Measurements from ENCODE around the gene IFT88. TPM values are rescaled to one million over a fixed set of nuclear protein-coding genes. Genes with fewer than 3 reads are reported as not detected.

IFT88 gene
- 18.3 TPM for polyA plus RNA-seq (2013, experiment 1 of 4)
- polyA plus RNA-seq (2013, experiment 2 of 4): 17.7 TPM
- 13.6 TPM for polyA plus RNA-seq (2013, experiment 3 of 4)
- 16.0 TPM for polyA plus RNA-seq (2013, experiment 4 of 4)

DNA sequence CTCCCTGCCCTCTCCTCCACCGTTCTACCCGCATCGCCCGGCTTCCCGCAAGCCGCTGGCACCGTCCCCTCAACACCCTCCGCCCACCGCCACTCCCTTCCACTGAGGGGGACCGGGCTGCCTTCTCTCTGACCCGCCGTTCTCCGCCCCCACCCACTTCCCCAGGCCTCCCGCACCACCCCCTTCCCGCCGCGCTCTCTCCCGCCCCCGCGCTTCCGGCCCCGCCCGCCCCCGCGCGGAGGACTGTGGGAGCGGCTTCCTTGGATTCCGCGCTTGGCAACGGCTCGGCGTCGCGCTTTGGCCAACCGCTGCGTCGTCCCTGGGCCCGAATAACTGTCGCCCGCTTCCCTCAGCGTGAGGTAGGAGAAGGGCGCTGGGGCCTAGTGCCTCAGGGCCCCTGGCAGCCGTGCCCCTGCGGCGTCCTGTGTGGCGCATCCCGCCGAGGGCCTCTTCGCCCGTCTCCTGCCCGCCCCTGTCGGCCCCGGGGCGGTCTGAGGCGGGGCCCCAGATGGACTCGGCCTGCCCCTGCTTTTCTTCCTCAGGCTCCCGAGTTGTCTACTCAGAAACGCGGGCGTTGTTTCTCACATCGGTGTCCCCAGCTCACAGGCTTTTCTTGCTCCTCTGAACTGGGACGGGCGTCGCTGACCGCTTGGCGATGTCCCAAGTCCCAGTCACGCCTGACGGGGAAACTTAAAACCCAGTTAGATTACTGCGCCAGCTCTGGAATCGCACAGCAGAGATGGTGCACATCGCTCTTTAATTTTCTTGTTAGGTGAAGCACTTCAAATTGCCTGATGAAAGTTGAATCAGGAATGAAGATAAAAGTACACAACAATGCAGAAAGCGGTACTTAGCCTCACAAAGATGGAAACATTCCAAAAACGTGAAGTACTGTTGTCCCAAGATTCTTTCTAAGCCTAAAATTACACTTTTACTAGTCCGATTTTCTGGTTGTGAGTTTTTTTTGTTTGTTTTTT, at the start of gene IFT88:
Gene IFT88, plus strand, starts transcription at position 260 of the 977 bp plus-strand sequence. CDS start 7,229 bp downstream, outside the sequence.
- Histone ChIP-seq H3K9me3 (ENCODE audit: control insufficient read depth, low read length) (no peaks in the 10 kb centered on the region), H3K4me3 (ENCODE audit: insufficient read depth, low read depth, low read length) (peak within 1 kb of the TSS; percentile 65), H3K36me3 (ENCODE audit: control insufficient read depth, insufficient read depth, low read length) (peaks cover 6% of the 10 kb centered on the region), H3K4me1 (ENCODE audit: control insufficient read depth, insufficient read depth, low read length) (peaks cover 3% of the 10 kb centered on the region), H3K27ac (ENCODE audit: insufficient read depth, low read depth, low read length, poor library complexity, severe bottlenecking) (peak within 1 kb of the TSS; percentile 86), H3K27me3 (ENCODE audit: control insufficient read depth, insufficient read depth, low read length, poor library complexity, severe bottlenecking) (no peaks in the 10 kb centered on the region)
- WGBS, 2 experiments: 3% methylated on average over 71 to 73 of the region's 74 CpGs

DNA sequence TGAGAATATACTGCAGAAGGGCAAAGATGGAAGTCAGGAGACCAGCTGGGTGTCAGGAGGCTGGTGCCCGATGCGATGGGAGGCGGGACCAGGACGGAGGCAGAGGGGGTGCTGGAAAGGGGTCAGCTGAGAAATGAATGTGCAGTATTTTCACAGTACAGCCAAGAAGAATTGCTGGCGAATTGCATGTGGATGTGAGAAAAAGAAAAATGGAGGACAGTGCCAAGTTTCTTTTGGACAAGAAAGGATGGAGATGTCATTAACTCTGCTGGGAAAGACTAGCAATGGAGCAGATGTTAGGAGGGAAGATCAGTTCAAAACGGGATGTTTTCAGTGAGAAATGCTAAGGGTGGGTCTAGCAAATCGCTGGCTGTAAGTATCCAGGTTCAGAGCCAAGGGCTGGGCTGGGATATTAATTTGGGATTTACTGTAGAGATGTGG, 48.3 kb upstream of the IFT88 start:
- Histone ChIP-seq H3K4me1 (ENCODE audit: control insufficient read depth, insufficient read depth, low read length) (no peaks in the 10 kb centered on the region), H3K36me3 (ENCODE audit: control insufficient read depth, insufficient read depth, low read length) (no peaks in the 10 kb centered on the region), H3K4me3 (ENCODE audit: insufficient read depth, low read depth, low read length) (no peak overlapping the region), H3K9me3 (ENCODE audit: control insufficient read depth, low read length) (no peaks in the 10 kb centered on the region), H3K27me3 (ENCODE audit: control insufficient read depth, insufficient read depth, low read length, poor library complexity, severe bottlenecking) (peaks cover 6% of the 10 kb centered on the region), H3K27ac (ENCODE audit: insufficient read depth, low read depth, low read length, poor library complexity, severe bottlenecking) (no peak overlapping the region)
- WGBS, 2 experiments: 90 to 91% methylated on average over 7 of the region's 7 CpGs

- Histone ChIP-seq H3K27me3 (ENCODE audit: control insufficient read depth, insufficient read depth, low read length, poor library complexity, severe bottlenecking) (peaks cover 18% of the 10 kb centered on the region), H3K36me3 (ENCODE audit: control insufficient read depth, insufficient read depth, low read length) (no peaks in the 10 kb centered on the region), H3K27ac (ENCODE audit: insufficient read depth, low read depth, low read length, poor library complexity, severe bottlenecking) (no peak overlapping the region), H3K4me3 (ENCODE audit: insufficient read depth, low read depth, low read length) (no peak overlapping the region), H3K9me3 (ENCODE audit: control insufficient read depth, low read length) (no peaks in the 10 kb centered on the region), H3K4me1 (ENCODE audit: control insufficient read depth, insufficient read depth, low read length) (no peaks in the 10 kb centered on the region)
- 90% methylated on average over 1 of the region's 1 CpG for WGBS, 2 experiments
Observed at GRCh38 chr13:20519875-20520274, 47.1 kb upstream of the IFT88 start.

DNA sequence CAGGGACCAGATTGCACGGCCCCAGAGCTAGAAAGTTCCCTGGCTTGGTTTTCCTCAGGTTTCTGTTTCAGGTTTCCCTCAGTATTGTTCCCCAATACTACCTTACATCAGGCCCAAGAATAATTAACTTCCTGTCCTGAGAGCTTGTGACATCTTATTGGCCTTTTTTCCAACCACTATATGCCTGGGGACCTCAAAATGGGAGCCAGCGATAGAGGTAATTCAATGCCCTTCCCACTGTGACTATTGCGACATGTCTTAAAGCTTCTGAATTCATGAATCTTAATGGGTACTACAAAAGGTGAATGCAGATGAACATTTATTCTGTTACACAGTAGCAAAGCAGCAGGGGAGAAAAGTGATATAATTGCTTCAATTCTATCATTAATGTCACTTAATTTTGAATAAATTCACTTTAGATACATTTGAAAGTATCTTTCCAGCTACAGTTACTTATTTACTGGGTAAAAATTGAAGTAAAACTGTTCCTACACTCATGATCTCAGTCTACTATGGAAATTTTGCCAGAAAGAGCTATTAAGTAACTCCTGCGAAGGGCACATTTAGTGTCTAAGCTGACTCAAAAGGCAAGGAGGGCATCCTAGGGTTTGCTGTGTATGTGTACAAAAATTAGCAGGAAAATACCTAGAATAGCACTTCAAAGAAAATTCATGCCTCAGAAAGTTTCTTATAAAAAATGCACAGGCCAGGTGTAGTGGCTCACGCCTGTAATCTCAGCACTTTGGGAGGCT, 45.4 kb upstream of the IFT88 start:
- Histone ChIP-seq H3K9me3 (ENCODE audit: control insufficient read depth, low read length) (no peaks in the 10 kb centered on the region), H3K27ac (ENCODE audit: insufficient read depth, low read depth, low read length, poor library complexity, severe bottlenecking) (no peak overlapping the region), H3K4me1 (ENCODE audit: control insufficient read depth, insufficient read depth, low read length) (peaks cover 6% of the 10 kb centered on the region), H3K27me3 (ENCODE audit: control insufficient read depth, insufficient read depth, low read length, poor library complexity, severe bottlenecking) (peaks cover 35% of the 10 kb centered on the region), H3K36me3 (ENCODE audit: control insufficient read depth, insufficient read depth, low read length) (no peaks in the 10 kb centered on the region), H3K4me3 (ENCODE audit: insufficient read depth, low read depth, low read length) (no peak overlapping the region)
- WGBS, 2 experiments: 91 to 92% methylated on average over 5 of the region's 5 CpGs

DNA sequence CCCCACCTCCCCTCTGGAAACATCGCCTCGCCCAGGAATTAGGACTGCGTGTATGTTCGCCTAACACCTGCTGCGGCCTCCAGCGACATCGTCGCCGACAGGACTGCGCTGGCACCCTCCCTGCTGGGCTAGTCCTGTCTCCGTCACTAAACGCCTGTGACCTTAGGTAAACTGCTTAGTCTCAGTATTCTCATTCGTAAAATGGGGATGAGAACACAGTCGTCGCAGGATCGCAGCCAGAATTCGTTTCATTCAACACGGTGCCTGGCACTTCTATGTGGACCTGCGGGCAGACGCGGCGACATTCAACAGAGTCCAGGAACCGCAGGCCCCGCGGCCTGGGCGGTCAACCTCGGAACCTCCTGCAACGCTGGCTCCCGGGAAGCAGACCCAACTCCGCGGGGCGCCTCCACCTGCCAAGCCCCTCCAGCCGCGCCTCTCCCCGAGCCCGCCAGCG, 41.8 kb upstream of the IFT88 start:
- Histone ChIP-seq H3K27ac (ENCODE audit: insufficient read depth, low read depth, low read length, poor library complexity, severe bottlenecking) (no peak overlapping the region), H3K4me3 (ENCODE audit: insufficient read depth, low read depth, low read length) (peak overlapping the region; percentile 53), H3K27me3 (ENCODE audit: control insufficient read depth, insufficient read depth, low read length, poor library complexity, severe bottlenecking) (peaks cover 61% of the 10 kb centered on the region), H3K36me3 (ENCODE audit: control insufficient read depth, insufficient read depth, low read length) (no peaks in the 10 kb centered on the region), H3K4me1 (ENCODE audit: control insufficient read depth, insufficient read depth, low read length) (peaks cover 6% of the 10 kb centered on the region), H3K9me3 (ENCODE audit: control insufficient read depth, low read length) (no peaks in the 10 kb centered on the region)
- WGBS, 2 experiments: 1 to 2% methylated on average over 37 of the region's 37 CpGs

- no peak within 1 kb of the TSS for H3K27ac ChIP-seq (ENCODE audit: insufficient read depth, low read depth, low read length, poor library complexity, severe bottlenecking)
- H3K27me3 ChIP-seq (ENCODE audit: control insufficient read depth, insufficient read depth, low read length, poor library complexity, severe bottlenecking): peaks cover 61% of the 10 kb centered on the region
- H3K36me3 ChIP-seq (ENCODE audit: control insufficient read depth, insufficient read depth, low read length): no peaks in the 10 kb centered on the region
- H3K4me1 ChIP-seq (ENCODE audit: control insufficient read depth, insufficient read depth, low read length): peaks cover 6% of the 10 kb centered on the region
- no peaks in the 10 kb centered on the region for H3K9me3 ChIP-seq (ENCODE audit: control insufficient read depth, low read length)
- 2% methylated on average over 89 of the region's 89 CpGs for WGBS, 2 experiments
- peak within 1 kb of the TSS; percentile 53 for H3K4me3 ChIP-seq (ENCODE audit: insufficient read depth, low read depth, low read length)
Observed at GRCh38 chr13:20525601-20526544, 41.1 kb upstream of the IFT88 start, which contains the start of gene CRYL1. CRYL1 (minus strand) TSS chr13:20525857; CDS start chr13:20525794, 63 bp downstream.

DNA sequence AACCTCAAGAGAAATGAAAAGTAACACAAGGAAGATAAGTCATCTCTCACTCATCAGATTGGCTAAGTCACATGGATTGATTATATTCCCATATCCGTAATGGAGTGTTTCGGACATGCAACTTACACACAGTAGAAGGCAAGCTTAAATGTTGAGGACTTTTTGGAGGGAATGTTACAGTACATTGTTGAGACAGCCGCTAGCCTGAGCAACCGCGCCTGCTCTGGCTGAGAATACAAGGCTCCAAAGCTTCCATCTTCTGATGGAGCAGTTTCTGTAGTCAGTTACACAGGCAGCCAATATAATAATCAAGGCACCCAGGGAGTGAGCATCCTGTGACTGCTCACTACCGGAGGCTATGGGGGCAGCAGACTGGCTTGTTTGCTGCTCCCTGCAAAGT, 40.3 kb upstream of the IFT88 start:
- peaks cover 61% of the 10 kb centered on the region for H3K27me3 ChIP-seq (ENCODE audit: control insufficient read depth, insufficient read depth, low read length, poor library complexity, severe bottlenecking)
- peaks cover 6% of the 10 kb centered on the region for H3K4me1 ChIP-seq (ENCODE audit: control insufficient read depth, insufficient read depth, low read length)
- H3K27ac ChIP-seq (ENCODE audit: insufficient read depth, low read depth, low read length, poor library complexity, severe bottlenecking): no peak overlapping the region
- H3K36me3 ChIP-seq (ENCODE audit: control insufficient read depth, insufficient read depth, low read length): no peaks in the 10 kb centered on the region
- WGBS, 2 experiments: 79% methylated on average over 6 of the region's 6 CpGs
- H3K9me3 ChIP-seq (ENCODE audit: control insufficient read depth, low read length): no peaks in the 10 kb centered on the region
- H3K4me3 ChIP-seq (ENCODE audit: insufficient read depth, low read depth, low read length): no peak overlapping the region

- Histone ChIP-seq H3K27me3 (ENCODE audit: control insufficient read depth, insufficient read depth, low read length, poor library complexity, severe bottlenecking) (peaks cover 60% of the 10 kb centered on the region), H3K9me3 (ENCODE audit: control insufficient read depth, low read length) (no peaks in the 10 kb centered on the region), H3K4me3 (ENCODE audit: insufficient read depth, low read depth, low read length) (no peak overlapping the region), H3K36me3 (ENCODE audit: control insufficient read depth, insufficient read depth, low read length) (no peaks in the 10 kb centered on the region), H3K4me1 (ENCODE audit: control insufficient read depth, insufficient read depth, low read length) (peaks cover 6% of the 10 kb centered on the region), H3K27ac (ENCODE audit: insufficient read depth, low read depth, low read length, poor library complexity, severe bottlenecking) (no peak overlapping the region)
- WGBS, 2 experiments: 79 to 84% methylated on average over 2 of the region's 2 CpGs
Observed at GRCh38 chr13:20528452-20528851, 38.5 kb upstream of the IFT88 start.

GRCh38 chr13:20534038-20534608, 32.8 kb upstream of the IFT88 start:
- H3K4me1 ChIP-seq (ENCODE audit: control insufficient read depth, insufficient read depth, low read length): no peaks in the 10 kb centered on the region
- WGBS, 2 experiments: 74 to 75% methylated on average over 10 of the region's 10 CpGs
- H3K36me3 ChIP-seq (ENCODE audit: control insufficient read depth, insufficient read depth, low read length): no peaks in the 10 kb centered on the region
- no peaks in the 10 kb centered on the region for H3K9me3 ChIP-seq (ENCODE audit: control insufficient read depth, low read length)
- H3K27me3 ChIP-seq (ENCODE audit: control insufficient read depth, insufficient read depth, low read length, poor library complexity, severe bottlenecking): peaks cover 4% of the 10 kb centered on the region
- H3K27ac ChIP-seq (ENCODE audit: insufficient read depth, low read depth, low read length, poor library complexity, severe bottlenecking): no peak overlapping the region
- H3K4me3 ChIP-seq (ENCODE audit: insufficient read depth, low read depth, low read length): no peak overlapping the region
